Breast epithelium (tissue), 3 donors: ENCODE measurements around the gene VMO1.

Experiments
- CTCF ChIP-seq, 3 donors: fragments of 450-650 bp; IDR thresholded peaks; one replicate each; pipeline ENCODE4 v1.5.1; 2016 to 2017; ENCODE audit warnings: antibody characterized with exemption in 3 of 3, mild to moderate bottlenecking in 3 of 3, moderate library complexity in 3 of 3
- POLR2A ChIP-seq: fragments of 450-650 bp; IDR thresholded peaks from one replicate; pipeline ENCODE4 v1.6.1; 2016; ENCODE audit warnings: antibody characterized with exemption, mild to moderate bottlenecking, moderate library complexity

- TF ChIP-seq POLR2A: no peak
- no peak for TF ChIP-seq CTCF (IDR thresholded peaks at IDR 0.05)
These were observed 30.7 kb upstream of the VMO1 start for GRCh38 chr17:4816826-4817225.
